Activated CD4-positive, alpha-beta T cell treated with anti-CD3 and anti-CD28 coated beads, Interleukin-10, Interleukin-2, amounts not matched to agents 100 ng/mL and 50 ng/mL, durations not matched to agents 16 hours and 8 hours (primary cell): ENCODE data around the gene CNOT3.

ENCODE experiments used
- DNase-seq: peaks from one replicate; pipeline ENCODE4 v3.0.0-alpha.2; 2020

CNOT3 gene

GRCh38 chr19:54196536-54196935 lies 59.0 kb downstream of the CNOT3 start:
- DNase-seq: no peak

DNA sequence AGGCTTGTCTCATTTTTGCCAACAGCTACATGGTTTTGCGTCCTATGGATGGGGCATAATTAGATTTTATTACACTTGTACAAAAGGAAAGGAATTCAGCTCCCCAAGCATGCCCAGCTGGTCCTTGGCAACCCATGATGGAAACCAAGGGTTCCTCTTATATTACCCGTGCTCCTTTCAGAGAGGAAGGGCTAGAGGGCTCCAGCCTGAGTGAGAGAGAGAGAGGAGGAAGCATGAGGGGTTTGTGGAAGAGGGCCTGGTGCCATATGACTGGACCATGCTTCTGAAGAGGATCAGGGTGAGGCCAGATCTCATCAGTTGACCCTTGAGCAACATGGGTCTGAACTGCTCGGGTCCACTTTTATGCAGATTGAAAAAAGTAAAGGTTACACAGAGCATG lies 59.6 kb downstream of the CNOT3 start:
- no peak for DNase-seq

DNA sequence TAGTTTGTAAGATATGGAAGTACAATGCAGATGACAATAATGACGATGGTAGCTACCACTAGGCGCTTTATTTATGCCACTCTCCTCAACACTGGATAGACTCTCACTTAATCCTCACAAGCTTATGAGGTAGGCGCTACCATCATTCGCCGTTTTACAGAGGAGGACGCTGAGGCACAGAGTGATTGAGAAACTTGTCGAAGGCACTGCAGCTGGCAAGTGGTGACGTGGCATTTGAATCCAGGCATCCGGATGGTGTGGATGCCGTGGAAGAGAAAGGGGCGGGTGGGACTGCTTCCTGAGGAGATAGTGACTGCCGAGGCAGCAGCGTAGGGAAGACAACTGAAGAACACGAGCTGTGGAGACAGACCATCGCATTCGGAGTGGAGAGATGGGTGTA lies 61.8 kb downstream of the CNOT3 start:
- DNase-seq: no peak

DNA sequence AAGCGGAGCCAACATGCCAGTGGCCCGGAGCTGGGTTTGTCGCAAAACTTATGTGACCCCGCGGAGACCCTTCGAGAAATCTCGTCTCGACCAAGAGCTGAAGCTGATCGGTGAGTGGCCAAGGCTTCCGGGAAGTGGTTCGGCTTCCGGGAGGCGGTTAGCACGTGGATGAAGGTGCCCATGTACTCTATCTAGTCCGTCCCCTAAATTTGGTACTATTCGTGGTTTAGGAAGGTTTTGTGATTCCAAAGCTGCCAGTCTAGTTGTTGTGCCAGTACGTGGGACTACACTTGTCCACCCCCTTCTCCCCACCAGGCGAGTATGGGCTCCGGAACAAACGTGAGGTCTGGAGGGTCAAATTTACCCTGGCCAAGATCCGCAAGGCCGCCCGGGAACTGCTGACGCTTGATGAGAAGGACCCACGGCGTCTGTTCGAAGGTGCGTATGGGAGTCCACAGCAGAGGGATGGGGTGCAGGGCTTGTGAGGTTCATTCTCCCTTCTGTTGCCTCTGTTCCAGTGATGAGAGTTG lies 63.7 kb downstream of the CNOT3 start:
- DNase-seq: no peak

DNA sequence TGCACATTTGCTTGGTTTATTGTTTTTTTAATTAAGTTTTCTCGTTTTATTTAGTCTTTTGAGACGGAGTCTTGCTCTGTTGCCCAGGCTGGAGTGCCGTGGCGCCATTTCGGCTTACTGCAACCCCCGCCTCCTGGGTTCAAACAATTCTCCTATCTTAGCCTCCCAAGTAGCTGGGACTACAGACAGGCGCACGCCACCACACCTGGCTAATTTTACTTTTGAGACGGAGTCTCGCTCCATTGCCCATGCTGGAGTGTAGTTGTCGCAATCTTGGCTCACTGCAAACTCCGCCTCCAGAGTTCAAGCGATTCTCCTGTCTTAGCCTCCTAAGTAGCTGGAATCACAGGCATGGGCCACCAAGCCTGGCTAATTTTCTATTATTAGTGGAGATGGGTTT lies 64.4 kb downstream of the CNOT3 start:
- DNase-seq: no peak

DNA sequence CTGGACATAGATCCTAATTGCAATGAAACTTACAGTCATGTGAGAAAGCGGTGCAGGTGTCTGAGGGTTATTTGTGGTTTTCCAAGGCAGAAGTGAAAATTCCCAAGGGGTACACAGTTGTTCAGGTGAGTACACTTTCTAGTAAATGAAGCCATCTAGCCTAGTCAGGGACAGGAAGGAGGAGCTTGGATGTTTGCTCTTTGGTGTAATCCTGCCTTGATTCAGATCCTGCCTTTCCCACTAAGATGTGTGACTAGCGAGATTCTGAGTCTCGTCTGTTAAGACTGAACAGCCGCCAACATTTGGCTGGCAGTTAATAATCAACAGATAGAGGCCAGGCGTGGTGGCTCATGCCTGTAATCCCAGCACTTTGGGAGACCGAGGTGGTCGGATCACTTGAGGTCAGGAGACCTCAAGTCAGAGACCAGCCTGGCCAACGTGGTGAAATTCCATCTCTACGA lies 65.6 kb downstream of the CNOT3 start:
- DNase-seq: no peak

DNA sequence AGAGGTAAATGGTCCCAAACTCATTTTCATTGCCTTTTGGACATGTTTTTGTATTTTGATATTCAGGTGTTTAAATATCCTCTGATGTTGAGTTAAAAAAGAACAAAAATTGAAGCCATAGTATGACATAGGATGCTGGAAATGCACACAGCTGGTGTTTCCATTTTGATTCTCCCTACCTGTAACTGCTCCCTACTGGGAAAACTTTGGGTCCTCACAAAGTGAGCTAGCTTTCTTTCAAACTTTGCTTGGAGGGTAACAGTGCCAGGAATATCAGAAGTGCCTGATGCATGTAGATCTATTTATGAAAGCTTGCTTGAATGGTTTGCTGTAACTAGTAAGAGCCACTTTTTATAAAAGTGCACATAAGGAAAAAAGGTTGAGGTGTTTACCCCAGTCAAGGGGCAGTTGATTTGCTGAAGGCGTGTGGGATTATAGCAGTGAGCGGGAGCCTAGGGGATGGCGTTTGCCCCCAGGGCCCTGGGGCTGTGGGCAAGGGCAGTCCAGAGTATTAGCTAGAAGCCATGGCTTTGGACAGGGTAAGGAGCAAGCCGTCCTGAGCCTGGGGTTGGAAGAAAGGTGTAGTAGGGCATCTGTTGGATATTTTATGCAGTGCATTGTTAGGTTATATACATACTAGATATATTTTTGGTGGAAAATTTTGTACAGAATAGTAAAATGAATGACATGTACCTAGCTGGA lies 67.4 kb downstream of the CNOT3 start:
- no peak for DNase-seq
